Hepatocyte (in vitro differentiated cells): ENCODE results near the gene PCYT2. TPM values are rescaled to one million over a fixed set of nuclear protein-coding genes. Genes with fewer than 3 reads are reported as not detected.

ENCODE experiments used
- DNase-seq: peaks from one replicate; pipeline ENCODE4 v3.0.0-alpha.2; 2016; ENCODE audit warnings: low spot score
- H2AFZ ChIP-seq: fragments of 200-600 bp; sonication (generic); 2 replicates; pipeline ENCODE4 v1.6.0; 2016; ENCODE audit warnings: antibody characterized with exemption, mild to moderate bottlenecking
- H3K27ac ChIP-seq: fragments of 200-600 bp; sonication (generic); 2 replicates; pipeline ENCODE4 v1.5.1; 2016; ENCODE audit warnings: mild to moderate bottlenecking
- H3K27me3 ChIP-seq: fragments of 200-600 bp; sonication (generic); 2 replicates; pipeline ENCODE4 v1.6.1; 2016
- H3K36me3 ChIP-seq: fragments of 200-600 bp; sonication (generic); replicated peaks from 2 replicates; pipeline ENCODE4 v1.5.1; 2016; ENCODE audit warnings: low read depth; ENCODE audit not compliant: insufficient read depth
- H3K4me1 ChIP-seq: fragments of 200-600 bp; sonication (generic); 2 replicates; pipeline ENCODE4 v1.5.1; 2016; ENCODE audit warnings: mild to moderate bottlenecking, moderate library complexity; ENCODE audit not compliant: insufficient read depth
- H3K4me2 ChIP-seq: fragments of 200-600 bp; sonication (generic); 2 replicates; pipeline ENCODE4 v1.6.0; 2016
- H3K4me3 ChIP-seq: fragments of 200-600 bp; sonication (generic); 2 replicates; pipeline ENCODE4 v1.5.1; 2016; ENCODE audit warnings: mild to moderate bottlenecking
- H3K79me2 ChIP-seq: fragments of 200-600 bp; sonication (generic); 2 replicates; pipeline ENCODE4 v1.6.0; 2017; ENCODE audit warnings: mild to moderate bottlenecking
- H3K9me2 ChIP-seq: fragments of 200-600 bp; sonication (generic); replicated peaks from 2 replicates; pipeline ENCODE4 v1.6.0; 2017; ENCODE audit warnings: mild to moderate bottlenecking; ENCODE audit not compliant: insufficient read depth
- H3K9me3 ChIP-seq: fragments of 200-600 bp; sonication (generic); 2 replicates; pipeline ENCODE4 v1.5.1; 2016; ENCODE audit warnings: low read depth, mild to moderate bottlenecking
- H4K20me1 ChIP-seq: fragments of 200-600 bp; sonication (generic); 2 replicates; pipeline ENCODE4 v1.6.0; 2016; ENCODE audit warnings: mild to moderate bottlenecking; ENCODE audit not compliant: insufficient read depth, poor library complexity, severe bottlenecking
- CTCF ChIP-seq: fragments of 200-600 bp; sonication (generic); IDR thresholded peaks from 2 replicates; pipeline ENCODE4 v1.5.1; 2016; ENCODE audit warnings: antibody characterized with exemption, mild to moderate bottlenecking; ENCODE audit not compliant: poor library complexity
- EZH2 ChIP-seq: fragments of 200-600 bp; sonication (generic); IDR thresholded peaks from 2 replicates; pipeline ENCODE4 v1.6.1; 2016; ENCODE audit warnings: antibody characterized with exemption, mild to moderate bottlenecking, borderline replicate concordance
- EZH2phosphoT487 ChIP-seq: fragments of 200-600 bp; sonication (generic); IDR thresholded peaks from one replicate; pipeline ENCODE4 v1.6.1; 2018; ENCODE audit warnings: antibody characterized with exemption, mild to moderate bottlenecking, low read depth, moderate library complexity; ENCODE audit not compliant: unreplicated experiment, severe bottlenecking
- WGBS: methylation state at CpG from one replicate; pipeline ENCODE4 v1.1.6; 2016; ENCODE audit warnings: low lambda C conversion rate; ENCODE audit errors: missing lambda C conversion rate; 5-methylcytosine and 5-hydroxymethylcytosine counted together
- polyA plus RNA-seq: library from polyadenylated mRNA; unstranded; fragments of >200 nt; fragmentation: Nextera tagmentation; extraction: Ambion mirVana; gene quantifications from 2 replicates; pipeline ENCODE4 v1.2.1, GENCODE V29; 2016
- total RNA-seq: library from RNA; depleted of rRNA; stranded (reverse); fragments of >200 nt; gene quantifications from 2 replicates; pipeline ENCODE4 v1.2.3, GENCODE V29; 2014

The PCYT2 gene
- total and polyA plus RNA-seq, 2 experiments from 2014 or later = 84.7 to 126 TPM

GRCh38 chr17:81898029-81898866, 13.0 kb downstream of the PCYT2 start:
- no peak overlapping the region for H3K4me3 ChIP-seq
- no peaks in the 10 kb centered on the region for H3K27me3 ChIP-seq
- no peak overlapping the region for H2AFZ ChIP-seq
- H3K9me3 ChIP-seq = no peaks in the 10 kb centered on the region
- peaks cover 11% of the 10 kb centered on the region for H3K4me1 ChIP-seq
- no peaks in the 10 kb centered on the region for H3K9me2 ChIP-seq
- 83% methylated on average over 19 of the region's 19 CpGs for WGBS
- peaks cover 3% of the 10 kb centered on the region for H4K20me1 ChIP-seq
- H3K4me2 ChIP-seq = no peak overlapping the region
- DNase-seq = no peak
- no peak overlapping the region for H3K27ac ChIP-seq
- TF ChIP-seq EZH2 = no peak
- no peak for TF ChIP-seq CTCF
- TF ChIP-seq EZH2phosphoT487 = no peak
- H3K36me3 ChIP-seq = no peaks in the 10 kb centered on the region
- H3K79me2 ChIP-seq = peaks cover 3% of the 10 kb centered on the region

GRCh38 chr17:81895400-81895799, 15.8 kb downstream of the PCYT2 start:
- H3K79me2 ChIP-seq = peaks cover 22% of the 10 kb centered on the region

DNA sequence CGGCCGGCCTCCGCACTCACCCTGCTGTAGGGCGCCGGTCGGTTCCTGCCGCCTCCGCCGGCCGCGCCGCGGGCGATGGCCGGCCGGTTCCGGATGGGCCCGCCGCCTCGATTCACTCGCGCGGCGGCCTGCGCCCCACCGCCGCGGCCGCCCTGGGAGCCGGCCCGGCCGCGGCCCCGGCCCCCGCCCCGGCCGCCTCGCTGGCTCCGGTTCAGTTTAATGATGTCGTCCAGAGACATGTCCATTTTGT, 20.0 kb downstream of the PCYT2 start:
- Histone ChIP-seq H3K4me2 (peak overlapping the region; percentile 92), H3K4me3 (peak overlapping the region; percentile 87), H3K27ac (peak overlapping the region; percentile 93), H3K4me1 (peaks cover 6% of the 10 kb centered on the region), H3K79me2 (peaks cover 55% of the 10 kb centered on the region), H3K9me2 (no peaks in the 10 kb centered on the region), H3K27me3 (no peaks in the 10 kb centered on the region), H3K9me3 (no peaks in the 10 kb centered on the region), H4K20me1 (no peaks in the 10 kb centered on the region), H3K36me3 (no peaks in the 10 kb centered on the region), H2AFZ (no peak overlapping the region)
- no peak for TF ChIP-seq EZH2
- no peak for TF ChIP-seq CTCF
- TF ChIP-seq EZH2phosphoT487 = no peak
- no peak for DNase-seq
- WGBS = 4% methylated on average over 35 of the region's 40 CpGs

More at GRCh38 chr17:81895400-81895799, 15.8 kb downstream of the PCYT2 start:
- no peak overlapping the region for H3K4me2 ChIP-seq
- no peaks in the 10 kb centered on the region for H3K9me3 ChIP-seq
- no peak overlapping the region for H3K27ac ChIP-seq
- TF ChIP-seq CTCF = no peak
- TF ChIP-seq EZH2 = no peak
- TF ChIP-seq EZH2phosphoT487 = no peak
- no peaks in the 10 kb centered on the region for H4K20me1 ChIP-seq
- H3K27me3 ChIP-seq = no peaks in the 10 kb centered on the region
- H2AFZ ChIP-seq = no peak overlapping the region
- DNase-seq = no peak
- H3K4me3 ChIP-seq = no peak overlapping the region
- no peaks in the 10 kb centered on the region for H3K36me3 ChIP-seq
- H3K9me2 ChIP-seq = no peaks in the 10 kb centered on the region
- H3K4me1 ChIP-seq = peaks cover 1% of the 10 kb centered on the region
- WGBS = 92% methylated on average over 11 of the region's 11 CpGs
